Breast epithelium (tissue), 3 donors: Measurements from ENCODE around the gene RPS6KA3.
"Not testable (repeated sequence)": the region's sequence is repeated elsewhere in the genome, so short reads cannot be mapped to it uniquely, and the experiment has no call there.

Source experiments
- POLR2A ChIP-seq: fragments of 450-650 bp; IDR thresholded peaks from one replicate; pipeline ENCODE4 v1.6.1; 2016; ENCODE audit warnings: antibody characterized with exemption, mild to moderate bottlenecking, moderate library complexity
- POLR2AphosphoS5 ChIP-seq, 3 donors: sonication (generic); formaldehyde crosslinking; IDR thresholded peaks; one replicate each; pipeline ENCODE4 v1.6.1; 2017; ENCODE audit warnings: antibody characterized with exemption in 3 of 3

DNA sequence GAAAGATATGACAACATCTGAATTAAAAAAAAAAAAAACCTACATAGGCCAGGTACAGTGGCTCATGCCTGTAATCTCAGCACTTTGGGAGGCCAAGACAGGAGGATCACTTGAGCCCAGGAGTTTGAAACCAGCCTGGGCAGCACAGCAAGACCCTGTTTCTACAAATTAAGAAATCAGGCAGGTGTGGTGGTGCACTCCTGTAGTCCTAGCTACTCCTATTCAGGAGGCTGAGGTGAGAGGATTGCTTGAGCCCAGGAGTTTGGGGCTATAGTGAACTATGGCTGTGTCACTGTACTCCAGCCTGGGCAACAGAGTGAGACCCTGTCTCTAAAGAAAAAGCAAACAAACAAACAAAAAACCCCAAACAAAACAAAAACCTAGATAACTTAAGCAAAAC lies 104.2 kb downstream of the RPS6KA3 start:
- not testable (repeated sequence) for TF ChIP-seq POLR2A; POLR2AphosphoS5 (IDR thresholded peaks at IDR 0.05)
